ENCODE results near the gene HOATZ. TPM values are rescaled to one million over a fixed set of nuclear protein-coding genes. Genes with fewer than 3 reads are reported as not detected.

Gene HOATZ
- total RNA-seq, 1 donor = not detected

GRCh38 chr11:111494040-111494439 lies 20.5 kb upstream of the HOATZ start:
- Histone ChIP-seq H3K79me2 (ENCODE audit: insufficient read depth, low read length) (no peaks in the 10 kb centered on the region), H3K27ac (ENCODE audit: low read depth, low read length) (no peak overlapping the region), H3K36me3 (ENCODE audit: insufficient read depth, low read length) (no peaks in the 10 kb centered on the region), H3K4me1 (ENCODE audit: insufficient read depth, low read length) (no peaks in the 10 kb centered on the region), H3K9me3 (ENCODE audit: low read depth, low read length) (no peaks in the 10 kb centered on the region), H3K4me3 (ENCODE audit: insufficient read depth, low read length) (no peak overlapping the region), H4K20me1 (ENCODE audit: insufficient read depth, low read length) (no peaks in the 10 kb centered on the region), H3K4me2 (ENCODE audit: insufficient read depth, low read length) (no peak overlapping the region), H2AFZ (ENCODE audit: low read length) (no peak overlapping the region), H3K27me3 (ENCODE audit: insufficient read depth, low read length) (peaks cover 8% of the 10 kb centered on the region)
- no peak for DNase-seq (ENCODE audit: insufficient read length, low spot score, missing footprints)
- TF ChIP-seq, protein P1, sequence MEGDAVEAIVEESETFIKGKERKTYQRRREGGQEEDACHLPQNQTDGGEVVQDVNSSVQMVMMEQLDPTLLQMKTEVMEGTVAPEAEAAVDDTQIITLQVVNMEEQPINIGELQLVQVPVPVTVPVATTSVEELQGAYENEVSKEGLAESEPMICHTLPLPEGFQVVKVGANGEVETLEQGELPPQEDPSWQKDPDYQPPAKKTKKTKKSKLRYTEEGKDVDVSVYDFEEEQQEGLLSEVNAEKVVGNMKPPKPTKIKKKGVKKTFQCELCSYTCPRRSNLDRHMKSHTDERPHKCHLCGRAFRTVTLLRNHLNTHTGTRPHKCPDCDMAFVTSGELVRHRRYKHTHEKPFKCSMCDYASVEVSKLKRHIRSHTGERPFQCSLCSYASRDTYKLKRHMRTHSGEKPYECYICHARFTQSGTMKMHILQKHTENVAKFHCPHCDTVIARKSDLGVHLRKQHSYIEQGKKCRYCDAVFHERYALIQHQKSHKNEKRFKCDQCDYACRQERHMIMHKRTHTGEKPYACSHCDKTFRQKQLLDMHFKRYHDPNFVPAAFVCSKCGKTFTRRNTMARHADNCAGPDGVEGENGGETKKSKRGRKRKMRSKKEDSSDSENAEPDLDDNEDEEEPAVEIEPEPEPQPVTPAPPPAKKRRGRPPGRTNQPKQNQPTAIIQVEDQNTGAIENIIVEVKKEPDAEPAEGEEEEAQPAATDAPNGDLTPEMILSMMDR (IDR thresholded peaks at IDR 0.05; ENCODE audit: extremely low read depth, low read depth, low read length) = no peak

DNA sequence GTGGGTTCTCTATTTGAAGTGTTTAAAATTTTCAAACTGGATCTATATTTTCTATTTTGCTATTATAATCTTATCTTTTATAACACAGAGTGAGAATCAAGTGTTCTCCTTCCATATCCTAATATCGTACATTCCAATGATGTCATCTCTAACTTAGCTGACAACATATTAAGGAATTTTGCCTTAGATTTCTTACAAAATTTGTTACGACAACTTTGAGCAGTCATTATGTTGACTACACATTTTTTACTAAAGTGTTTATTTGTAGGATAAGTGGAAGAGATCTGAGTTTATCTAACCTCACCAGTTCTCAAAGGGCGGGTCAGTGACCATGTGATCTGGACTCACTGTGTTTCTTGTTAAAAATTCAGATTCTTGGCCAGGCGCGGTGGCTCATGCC lies 15.1 kb upstream of the HOATZ start:
- H3K9me3 ChIP-seq (ENCODE audit: low read depth, low read length) = no peaks in the 10 kb centered on the region
- no peak overlapping the region for H2AFZ ChIP-seq (ENCODE audit: low read length)
- H3K4me2 ChIP-seq (ENCODE audit: insufficient read depth, low read length) = no peak overlapping the region
- no peaks in the 10 kb centered on the region for H4K20me1 ChIP-seq (ENCODE audit: insufficient read depth, low read length)
- no peak for DNase-seq (ENCODE audit: insufficient read length, low spot score, missing footprints)
- H3K4me1 ChIP-seq (ENCODE audit: insufficient read depth, low read length) = no peaks in the 10 kb centered on the region
- no peaks in the 10 kb centered on the region for H3K79me2 ChIP-seq (ENCODE audit: insufficient read depth, low read length)
- H3K27me3 ChIP-seq (ENCODE audit: insufficient read depth, low read length) = peaks cover 12% of the 10 kb centered on the region
- no peak overlapping the region for H3K4me3 ChIP-seq (ENCODE audit: insufficient read depth, low read length)
- H3K27ac ChIP-seq (ENCODE audit: low read depth, low read length) = no peak overlapping the region
- TF ChIP-seq, protein P1 (IDR thresholded peaks at IDR 0.05; ENCODE audit: extremely low read depth, low read depth, low read length) = no peak
- no peaks in the 10 kb centered on the region for H3K36me3 ChIP-seq (ENCODE audit: insufficient read depth, low read length)

GRCh38 chr11:111500481-111500880 lies 14.1 kb upstream of the HOATZ start:
- Histone ChIP-seq H3K4me2 (ENCODE audit: insufficient read depth, low read length) (no peak overlapping the region), H3K79me2 (ENCODE audit: insufficient read depth, low read length) (no peaks in the 10 kb centered on the region), H3K27me3 (ENCODE audit: insufficient read depth, low read length) (peaks cover 12% of the 10 kb centered on the region), H4K20me1 (ENCODE audit: insufficient read depth, low read length) (no peaks in the 10 kb centered on the region), H3K27ac (ENCODE audit: low read depth, low read length) (no peak overlapping the region), H3K4me1 (ENCODE audit: insufficient read depth, low read length) (no peaks in the 10 kb centered on the region), H3K9me3 (ENCODE audit: low read depth, low read length) (no peaks in the 10 kb centered on the region), H3K36me3 (ENCODE audit: insufficient read depth, low read length) (no peaks in the 10 kb centered on the region), H2AFZ (ENCODE audit: low read length) (no peak overlapping the region), H3K4me3 (ENCODE audit: insufficient read depth, low read length) (no peak overlapping the region)
- TF ChIP-seq, protein P1 (IDR thresholded peaks at IDR 0.05; ENCODE audit: extremely low read depth, low read depth, low read length) = no peak
- DNase-seq (ENCODE audit: insufficient read length, low spot score, missing footprints) = no peak

GRCh38 chr11:111502611-111503010 lies 12.0 kb upstream of the HOATZ start:
- H3K79me2 ChIP-seq (ENCODE audit: insufficient read depth, low read length) = no peaks in the 10 kb centered on the region
- no peak overlapping the region for H3K27ac ChIP-seq (ENCODE audit: low read depth, low read length)
- TF ChIP-seq, protein P1 (IDR thresholded peaks at IDR 0.05; ENCODE audit: extremely low read depth, low read depth, low read length) = no peak
- peaks cover 12% of the 10 kb centered on the region for H3K27me3 ChIP-seq (ENCODE audit: insufficient read depth, low read length)
- no peaks in the 10 kb centered on the region for H4K20me1 ChIP-seq (ENCODE audit: insufficient read depth, low read length)
- H3K4me3 ChIP-seq (ENCODE audit: insufficient read depth, low read length) = no peak overlapping the region
- H3K4me2 ChIP-seq (ENCODE audit: insufficient read depth, low read length) = no peak overlapping the region
- no peaks in the 10 kb centered on the region for H3K9me3 ChIP-seq (ENCODE audit: low read depth, low read length)
- no peaks in the 10 kb centered on the region for H3K4me1 ChIP-seq (ENCODE audit: insufficient read depth, low read length)
- H2AFZ ChIP-seq (ENCODE audit: low read length) = no peak overlapping the region
- no peak for DNase-seq (ENCODE audit: insufficient read length, low spot score, missing footprints)
- no peaks in the 10 kb centered on the region for H3K36me3 ChIP-seq (ENCODE audit: insufficient read depth, low read length)
